Measurements from ENCODE around the gene SORCS2.

- no peak for TF ChIP-seq POLR2AphosphoS5 (IDR thresholded peaks at IDR 0.05; ENCODE audit: low read depth, low read length)
- no peak for TF ChIP-seq CTCF (IDR thresholded peaks at IDR 0.05)
- TF ChIP-seq REST (IDR thresholded peaks at IDR 0.05; ENCODE audit: insufficient read depth in 1 of 2, low read depth in 2 of 2, low read length in 1 of 2), result no peak
- TF ChIP-seq SIN3A (IDR thresholded peaks at IDR 0.05; ENCODE audit: borderline replicate concordance, insufficient read depth, low read depth, low read length), result no peak
- TF ChIP-seq TCF7L2 (IDR thresholded peaks at IDR 0.05; ENCODE audit: low read depth, low read length), result no peak
Measured at GRCh38 chr4:7310451-7310850, 118.1 kb downstream of the SORCS2 start.

Measured in Panc1 (cell line).